Smooth muscle cell (in vitro differentiated cells): Measurements from ENCODE around the gene ZNF774. TPM values are rescaled to one million over a fixed set of nuclear protein-coding genes. Genes with fewer than 3 reads are reported as not detected.
A peak's percentile ranks its signal among the peaks of the same experiment; 100 is the strongest.

ENCODE experiments used
- DNase-seq: peaks from one replicate; lab custom pipeline; 2025; ENCODE audit not compliant: unreplicated experiment; lab: John Stamatoyannopoulos, UW
- H2AFZ ChIP-seq: fragments of 200-600 bp; sonication (generic); 2 replicates; pipeline ENCODE4 v1.6.0; 2016; ENCODE audit warnings: antibody characterized with exemption, low read depth, mild to moderate bottlenecking
- H3F3A ChIP-seq: fragments of 200-600 bp; sonication (generic); 2 replicates; pipeline ENCODE4 v1.6.0; 2017; ENCODE audit warnings: antibody characterized with exemption, low read depth
- H3K27ac ChIP-seq: fragments of 200-600 bp; sonication (generic); 2 replicates; pipeline ENCODE4 v1.5.1; 2016; ENCODE audit warnings: low read depth, mild to moderate bottlenecking
- H3K27me3 ChIP-seq: fragments of 200-600 bp; sonication (generic); 2 replicates; pipeline ENCODE4 v1.6.1; 2016; ENCODE audit warnings: low read depth, mild to moderate bottlenecking
- H3K36me3 ChIP-seq: fragments of 200-600 bp; sonication (generic); 2 replicates; pipeline ENCODE4 v1.5.1; 2016; ENCODE audit warnings: low read depth
- H3K4me1 ChIP-seq: fragments of 200-600 bp; sonication (generic); 2 replicates; pipeline ENCODE4 v1.5.1; 2016; ENCODE audit warnings: low read depth
- H3K4me2 ChIP-seq: fragments of 200-600 bp; sonication (generic); 2 replicates; pipeline ENCODE4 v1.6.0; 2016; ENCODE audit warnings: mild to moderate bottlenecking
- H3K4me3 ChIP-seq: fragments of 200-600 bp; sonication (generic); 2 replicates; pipeline ENCODE4 v1.5.1; 2016; ENCODE audit warnings: mild to moderate bottlenecking
- H3K79me2 ChIP-seq: fragments of 200-600 bp; sonication (generic); 2 replicates; pipeline ENCODE4 v1.6.0; 2016; ENCODE audit warnings: low read depth, mild to moderate bottlenecking
- H3K9ac ChIP-seq: fragments of 200-600 bp; sonication (generic); 2 replicates; pipeline ENCODE4 v1.6.0; 2016; ENCODE audit warnings: low read depth
- H3K9me3 ChIP-seq: fragments of 200-600 bp; sonication (generic); replicated peaks from 2 replicates; pipeline ENCODE4 v1.5.1; 2016; ENCODE audit warnings: low read depth
- H4K20me1 ChIP-seq: fragments of 200-600 bp; sonication (generic); 2 replicates; pipeline ENCODE4 v1.6.0; 2016; ENCODE audit warnings: low read depth
- CTCF ChIP-seq: fragments of 200-600 bp; sonication (generic); IDR thresholded peaks from 2 replicates; pipeline ENCODE4 v1.5.1; 2017; ENCODE audit warnings: borderline replicate concordance, mild to moderate bottlenecking, antibody characterized with exemption; ENCODE audit not compliant: insufficient read depth, poor library complexity, severe bottlenecking
- WGBS: methylation state at CpG from one replicate; pipeline ENCODE4 v1.1.7; 2016; ENCODE audit warnings: low lambda C conversion rate; 5-methylcytosine and 5-hydroxymethylcytosine counted together
- polyA plus RNA-seq: library from polyadenylated mRNA; unstranded; fragments of >200 nt; fragmentation: Nextera tagmentation; extraction: Ambion mirVana; gene quantifications from 2 replicates; pipeline ENCODE4 v1.2.1, GENCODE V29; 2016
- total RNA-seq: library from RNA; depleted of rRNA; stranded (reverse); fragments of >200 nt; gene quantifications from 2 replicates; pipeline ENCODE4 v1.2.3, GENCODE V29; 2014

The ZNF774 gene
- total and polyA plus RNA-seq, 2 experiments from 2014 or later = 0.08 to 2.3 TPM

DNA sequence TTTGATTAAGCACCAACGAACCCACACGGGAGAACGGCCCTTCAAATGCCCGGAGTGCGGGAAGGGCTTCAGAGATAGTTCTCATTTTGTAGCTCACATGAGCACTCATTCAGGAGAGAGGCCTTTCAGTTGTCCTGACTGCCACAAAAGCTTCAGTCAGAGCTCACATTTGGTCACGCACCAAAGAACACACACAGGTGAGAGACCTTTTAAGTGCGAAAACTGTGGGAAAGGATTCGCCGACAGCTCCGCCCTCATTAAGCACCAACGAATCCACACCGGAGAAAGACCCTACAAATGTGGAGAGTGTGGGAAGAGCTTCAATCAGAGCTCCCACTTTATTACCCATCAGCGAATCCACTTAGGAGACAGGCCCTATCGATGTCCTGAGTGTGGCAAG is 8.7 kb downstream of the ZNF774 start:
- Histone ChIP-seq H3K4me2 (no peak overlapping the region), H3K79me2 (no peaks in the 10 kb centered on the region), H2AFZ (no peak overlapping the region), H3K9me3 (no peaks in the 10 kb centered on the region), H3K27me3 (no peaks in the 10 kb centered on the region), H3K36me3 (no peaks in the 10 kb centered on the region), H3K9ac (no peak overlapping the region), H3F3A (no peaks in the 10 kb centered on the region), H4K20me1 (no peaks in the 10 kb centered on the region), H3K4me1 (peaks cover 3% of the 10 kb centered on the region), H3K27ac (no peak overlapping the region), H3K4me3 (no peak overlapping the region)
- no peak for DNase-seq
- WGBS = 87% methylated on average over 14 of the region's 14 CpGs
- TF ChIP-seq CTCF = no peak

DNA sequence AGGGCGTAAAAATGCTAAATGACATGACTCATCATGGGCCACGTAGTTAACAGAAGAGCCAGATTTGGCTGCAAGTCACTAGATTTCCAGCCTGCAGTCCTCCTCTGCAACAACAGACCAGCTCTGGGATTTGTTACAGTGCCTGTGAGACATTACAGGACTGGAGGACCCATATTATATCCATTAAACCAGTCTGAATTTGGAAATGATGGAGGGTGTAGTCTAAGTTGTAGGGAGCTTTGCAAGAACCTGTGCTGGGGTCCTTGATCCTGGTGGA is 10.8 kb downstream of the ZNF774 start:
- 0% methylated on average over 2 of the region's 2 CpGs for WGBS
- Histone ChIP-seq H2AFZ (no peak overlapping the region), H3K4me1 (peaks cover 3% of the 10 kb centered on the region), H3K9me3 (no peaks in the 10 kb centered on the region), H3K4me2 (peak overlapping the region; percentile 22), H3K36me3 (no peaks in the 10 kb centered on the region), H3K27me3 (no peaks in the 10 kb centered on the region), H4K20me1 (no peaks in the 10 kb centered on the region), H3K79me2 (no peaks in the 10 kb centered on the region), H3K27ac (peak overlapping the region; percentile 96), H3F3A (no peaks in the 10 kb centered on the region), H3K4me3 (no peak overlapping the region), H3K9ac (peak overlapping the region; percentile 87)
- DNase-seq = no peak
- no peak for TF ChIP-seq CTCF

- Histone ChIP-seq H2AFZ (peak overlapping the region; percentile 9), H3K27ac (peak overlapping the region; percentile 96), H3K9me3 (no peaks in the 10 kb centered on the region), H3K79me2 (no peaks in the 10 kb centered on the region), H3K4me3 (no peak overlapping the region), H3K36me3 (no peaks in the 10 kb centered on the region), H3K27me3 (no peaks in the 10 kb centered on the region), H3K4me2 (peak overlapping the region; percentile 28), H3K4me1 (peaks cover 3% of the 10 kb centered on the region), H3F3A (no peaks in the 10 kb centered on the region), H4K20me1 (no peaks in the 10 kb centered on the region), H3K9ac (peak overlapping the region; percentile 57)
- DNase-seq = no peak
- no peak for TF ChIP-seq CTCF
- 59% methylated on average over 3 of the region's 4 CpGs for WGBS
These were observed 12.2 kb downstream of the ZNF774 start for GRCh38 chr15:90364251-90364650.

DNA sequence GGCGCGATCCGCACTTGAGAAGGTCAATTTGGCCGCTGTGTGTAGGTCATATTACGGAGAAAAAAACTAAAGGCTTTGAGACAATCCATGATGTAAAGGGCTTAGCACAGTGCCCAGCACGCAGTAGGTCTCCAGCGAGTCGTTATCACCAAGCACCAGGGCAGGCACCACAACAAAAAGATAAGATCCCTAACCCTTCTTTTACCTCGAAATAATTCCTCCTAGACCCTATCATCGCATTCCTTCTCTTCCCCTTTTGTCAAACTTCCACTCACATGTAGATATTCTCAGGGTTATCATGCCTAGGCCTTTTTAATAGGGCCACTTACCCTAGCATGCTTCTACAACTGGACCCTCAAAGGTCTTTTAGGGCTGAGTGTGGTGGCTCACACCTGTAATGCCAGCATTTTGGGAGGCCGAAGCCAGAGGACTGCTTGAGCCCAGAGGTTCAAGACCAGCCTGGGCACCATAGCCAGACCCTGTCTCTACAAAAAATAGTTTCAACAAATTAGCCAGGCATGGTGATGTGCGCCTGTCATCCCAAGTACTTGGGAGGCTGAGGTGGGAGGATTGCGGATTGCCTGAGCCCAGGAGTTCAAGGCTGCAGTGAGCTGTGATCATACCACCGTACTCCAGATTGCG is 13.5 kb downstream of the ZNF774 start:
- H3K27me3 ChIP-seq = no peaks in the 10 kb centered on the region
- H3K4me3 ChIP-seq = no peak overlapping the region
- no peak for DNase-seq
- 96% methylated on average over 15 of the region's 15 CpGs for WGBS
- no peak overlapping the region for H3K9ac ChIP-seq
- no peaks in the 10 kb centered on the region for H3K9me3 ChIP-seq
- no peak overlapping the region for H2AFZ ChIP-seq
- no peak for TF ChIP-seq CTCF
- no peaks in the 10 kb centered on the region for H3K36me3 ChIP-seq
- no peaks in the 10 kb centered on the region for H3K79me2 ChIP-seq
- H3K4me2 ChIP-seq = no peak overlapping the region
- H4K20me1 ChIP-seq = no peaks in the 10 kb centered on the region
- H3K4me1 ChIP-seq = peaks cover 3% of the 10 kb centered on the region
- no peaks in the 10 kb centered on the region for H3F3A ChIP-seq
- no peak overlapping the region for H3K27ac ChIP-seq
